AG09309 (cell line): Measurements from ENCODE around the gene KCNMB4.

ENCODE experiments used
- DNase-seq: peaks from one replicate; pipeline ENCODE4 v3.0.0-alpha.2; 2010; ENCODE audit warnings: low read depth
- H3K4me3 ChIP-seq: 2 replicates; pipeline ENCODE4 v1.5.1; 2011; ENCODE audit warnings: mild to moderate bottlenecking, low read depth, low read length, moderate library complexity; ENCODE audit not compliant: control insufficient read depth
- TF ChIP-seq, protein P1 (sequence below): IDR thresholded peaks from 2 replicates; pipeline ENCODE4 v1.5.1; 2011; ENCODE audit warnings: mild to moderate bottlenecking, low read depth, low read length, inconsistent platforms; ENCODE audit not compliant: insufficient read depth, control insufficient read depth; ENCODE audit errors: missing control alignments

The KCNMB4 gene

DNA sequence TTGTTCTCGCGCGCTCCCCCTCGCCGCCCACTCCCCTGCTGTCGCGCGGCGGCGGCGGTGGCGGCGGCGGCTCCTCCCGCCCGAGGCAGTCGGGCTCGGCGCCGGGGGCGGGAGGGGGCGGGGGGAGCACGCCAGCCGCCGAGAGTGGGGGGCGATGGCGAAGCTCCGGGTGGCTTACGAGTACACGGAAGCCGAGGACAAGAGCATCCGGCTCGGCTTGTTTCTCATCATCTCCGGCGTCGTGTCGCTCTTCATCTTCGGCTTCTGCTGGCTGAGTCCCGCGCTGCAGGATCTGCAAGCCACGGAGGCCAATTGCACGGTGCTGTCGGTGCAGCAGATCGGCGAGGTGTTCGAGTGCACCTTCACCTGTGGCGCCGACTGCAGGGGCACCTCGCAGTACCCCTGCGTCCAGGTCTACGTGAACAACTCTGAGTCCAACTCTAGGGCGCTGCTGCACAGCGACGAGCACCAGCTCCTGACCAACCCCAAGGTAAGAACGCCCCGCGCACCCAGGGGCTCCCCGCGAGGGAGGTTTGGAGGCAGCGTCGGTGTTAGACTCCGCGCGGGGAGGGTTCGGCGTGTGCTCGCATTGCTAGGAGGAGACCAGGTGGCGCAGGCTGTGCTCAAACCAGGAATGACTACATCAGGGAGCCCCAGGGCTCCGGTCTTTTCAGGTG, 629 bp downstream of the KCNMB4 start:
- peak overlapping the region; percentile 55 for H3K4me3 ChIP-seq
- DNase-seq: no peak
- TF ChIP-seq, protein P1, sequence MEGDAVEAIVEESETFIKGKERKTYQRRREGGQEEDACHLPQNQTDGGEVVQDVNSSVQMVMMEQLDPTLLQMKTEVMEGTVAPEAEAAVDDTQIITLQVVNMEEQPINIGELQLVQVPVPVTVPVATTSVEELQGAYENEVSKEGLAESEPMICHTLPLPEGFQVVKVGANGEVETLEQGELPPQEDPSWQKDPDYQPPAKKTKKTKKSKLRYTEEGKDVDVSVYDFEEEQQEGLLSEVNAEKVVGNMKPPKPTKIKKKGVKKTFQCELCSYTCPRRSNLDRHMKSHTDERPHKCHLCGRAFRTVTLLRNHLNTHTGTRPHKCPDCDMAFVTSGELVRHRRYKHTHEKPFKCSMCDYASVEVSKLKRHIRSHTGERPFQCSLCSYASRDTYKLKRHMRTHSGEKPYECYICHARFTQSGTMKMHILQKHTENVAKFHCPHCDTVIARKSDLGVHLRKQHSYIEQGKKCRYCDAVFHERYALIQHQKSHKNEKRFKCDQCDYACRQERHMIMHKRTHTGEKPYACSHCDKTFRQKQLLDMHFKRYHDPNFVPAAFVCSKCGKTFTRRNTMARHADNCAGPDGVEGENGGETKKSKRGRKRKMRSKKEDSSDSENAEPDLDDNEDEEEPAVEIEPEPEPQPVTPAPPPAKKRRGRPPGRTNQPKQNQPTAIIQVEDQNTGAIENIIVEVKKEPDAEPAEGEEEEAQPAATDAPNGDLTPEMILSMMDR: no peak

DNA sequence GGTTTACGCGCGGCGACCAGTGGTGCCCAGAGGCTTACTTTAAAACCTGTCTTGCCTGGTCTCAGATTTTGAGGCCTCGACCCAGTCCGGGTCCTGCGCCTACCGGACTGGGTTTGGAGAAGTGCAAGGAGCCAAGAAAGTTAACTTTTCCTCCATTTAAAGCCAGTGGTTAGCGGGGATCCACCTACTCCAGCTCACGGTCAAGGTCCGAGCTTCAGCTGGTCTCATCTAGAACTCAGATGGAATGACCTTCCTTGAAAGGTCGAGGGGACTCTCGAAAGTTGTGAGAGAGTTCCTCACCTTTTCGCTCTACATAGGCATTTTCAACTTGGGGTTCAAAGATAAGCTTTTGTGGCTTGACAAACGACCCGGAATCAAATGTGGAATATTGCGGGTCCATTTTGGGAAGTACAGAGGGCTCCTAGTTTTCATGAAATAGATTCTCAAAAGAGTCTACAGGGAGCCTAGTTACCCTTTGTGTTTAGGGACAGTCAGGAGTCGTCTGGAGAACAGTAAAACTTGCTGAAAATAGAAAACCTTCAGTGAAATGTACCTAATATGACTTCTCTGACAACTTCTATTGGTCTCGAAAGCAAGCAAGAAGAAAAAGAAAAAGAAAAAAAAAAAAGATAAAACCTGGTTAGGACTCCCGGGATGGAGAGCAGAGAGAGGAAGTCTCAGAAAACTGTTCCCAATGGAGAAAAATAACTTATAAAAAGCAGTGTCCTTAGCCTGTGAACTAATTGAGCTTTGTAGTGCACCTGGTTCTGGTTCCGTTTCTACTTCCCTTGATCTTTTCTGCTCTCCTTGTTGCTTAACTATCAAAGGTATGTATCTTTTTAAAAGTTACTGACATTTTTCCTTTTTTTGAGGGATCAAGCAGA, 1.4 kb downstream of the KCNMB4 start:
- TF ChIP-seq, protein P1: no peak
- no peak for DNase-seq
- peak overlapping the region; percentile 55 for H3K4me3 ChIP-seq

GRCh38 chr12:70372881-70373280, 6.8 kb downstream of the KCNMB4 start:
- no peak overlapping the region for H3K4me3 ChIP-seq
- TF ChIP-seq, protein P1: no peak
- no peak for DNase-seq

DNA sequence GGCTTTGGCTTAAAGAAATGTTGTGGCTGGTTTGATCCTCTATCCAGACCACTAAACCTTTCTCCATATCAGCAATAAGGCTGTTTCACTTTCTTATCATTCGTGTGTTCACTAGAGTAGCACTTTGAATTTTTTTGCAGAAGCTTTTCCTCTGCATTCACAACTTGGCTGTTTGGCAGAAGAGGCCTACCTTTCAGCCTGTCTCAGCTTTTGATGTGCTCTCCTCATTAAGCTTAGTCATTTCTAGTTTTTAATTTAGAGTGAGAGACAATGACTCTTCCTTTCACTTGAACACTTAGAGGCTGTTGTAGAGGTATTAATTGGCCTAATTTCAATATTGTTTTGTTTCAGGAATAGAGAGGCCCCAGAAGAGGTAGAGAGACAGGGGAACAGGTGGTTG, 13.8 kb downstream of the KCNMB4 start:
- H3K4me3 ChIP-seq: no peak overlapping the region
- DNase-seq: no peak
- TF ChIP-seq, protein P1: no peak

DNA sequence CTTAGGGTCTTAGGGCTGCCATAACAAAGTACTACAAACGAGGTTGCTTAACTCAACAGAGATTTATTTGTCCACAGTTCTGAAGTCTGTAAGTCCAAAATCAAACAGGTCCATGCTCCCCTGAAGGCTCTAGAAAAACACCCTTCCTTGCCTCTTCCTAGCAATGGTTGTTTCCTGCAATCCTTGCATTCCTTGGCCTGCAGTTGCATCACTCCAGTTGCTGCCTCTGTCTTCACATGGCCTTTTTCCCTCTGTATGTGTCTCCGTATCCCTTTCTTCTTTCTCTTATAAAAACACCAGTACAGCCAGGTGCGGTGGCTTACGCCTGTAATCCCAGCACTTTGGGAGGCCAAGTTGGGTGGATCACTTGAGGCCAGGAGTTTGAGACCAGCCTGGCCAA, 17.4 kb downstream of the KCNMB4 start:
- no peak for DNase-seq
- H3K4me3 ChIP-seq: no peak overlapping the region
- TF ChIP-seq, protein P1: no peak

- H3K4me3 ChIP-seq: no peak overlapping the region
- TF ChIP-seq, protein P1: no peak
- no peak for DNase-seq
Measured at GRCh38 chr12:70383886-70384285, 17.8 kb downstream of the KCNMB4 start.
